Measurements from ENCODE around the gene IMMP2L.
"Not testable (repeated sequence)": the region's sequence is repeated elsewhere in the genome, so short reads cannot be mapped to it uniquely, and the experiment has no call there.

IMMP2L gene

GRCh38 chr7:111588065-111588433 is 25.8 kb upstream of the IMMP2L start:
- no peak overlapping the region for H3K27ac ChIP-seq
- TF ChIP-seq CTCF (conservative IDR thresholded peaks at IDR 0.05) = no peak

GRCh38 chr7:111587410-111588064 is 25.2 kb upstream of the IMMP2L start:
- TF ChIP-seq CTCF (conservative IDR thresholded peaks at IDR 0.05) = no peak
- H3K27ac ChIP-seq = no peak overlapping the region

- H3K27ac ChIP-seq = no peak overlapping the region
- TF ChIP-seq CTCF (conservative IDR thresholded peaks at IDR 0.05) = no peak
Measured at GRCh38 chr7:111586711-111587409, 24.6 kb upstream of the IMMP2L start.

- not testable (repeated sequence) for H3K27ac ChIP-seq
Measured at GRCh38 chr7:111581784-111582488, 19.6 kb upstream of the IMMP2L start.

- not testable (repeated sequence) for H3K27ac ChIP-seq
Measured at GRCh38 chr7:111581207-111581606, 18.9 kb upstream of the IMMP2L start.

- TF ChIP-seq CTCF (conservative IDR thresholded peaks at IDR 0.05) = no peak
- no peak overlapping the region for H3K27ac ChIP-seq
Measured at GRCh38 chr7:111578754-111579153, 16.5 kb upstream of the IMMP2L start.

- no peak for TF ChIP-seq CTCF (conservative IDR thresholded peaks at IDR 0.05)
Measured at GRCh38 chr7:111571720-111572119, 9.4 kb upstream of the IMMP2L start.

GRCh38 chr7:111568870-111569462 is 6.7 kb upstream of the IMMP2L start:
- no peak overlapping the region for H3K27ac ChIP-seq
- TF ChIP-seq CTCF (conservative IDR thresholded peaks at IDR 0.05) = no peak

More at GRCh38 chr7:111571720-111572119, 9.4 kb upstream of the IMMP2L start:
- H3K27ac ChIP-seq = no peak overlapping the region
